Neutrophil (primary cell): ENCODE results near the gene ATXN1L.

Experiments
- H3K27ac ChIP-seq: fragments of 200-600 bp; sonication (generic); 2 replicates; pipeline ENCODE4 v1.5.1; 2016; ENCODE audit warnings: mild to moderate bottlenecking, moderate library complexity
- H3K27me3 ChIP-seq: fragments of 200-600 bp; sonication (generic); 2 replicates; pipeline ENCODE4 v1.6.0; 2016; ENCODE audit warnings: mild to moderate bottlenecking
- H3K36me3 ChIP-seq: fragments of 200-600 bp; sonication (generic); 2 replicates; pipeline ENCODE4 v1.5.1; 2017
- H3K4me1 ChIP-seq, 2 experiments: fragments of 200-600 bp in 1 of 2; sonication (generic) in 1 of 2; 1 replicate in 1 of 2; 2 replicates in 1 of 2; pipeline versions ENCODE4 v1.5.1 to v1.6.1; 2013 to 2016; ENCODE audit warnings: low read depth in 1 of 2, low read length in 1 of 2, mild to moderate bottlenecking in 1 of 2, moderate library complexity in 1 of 2; ENCODE audit not compliant: control insufficient read depth in 1 of 2, insufficient read depth in 1 of 2
- H3K4me3 ChIP-seq, 2 experiments: fragments of 200-600 bp in 1 of 2; sonication (generic) in 1 of 2; 1 replicate in 1 of 2; 2 replicates in 1 of 2; pipeline ENCODE4 v1.5.1; 2013 to 2016; ENCODE audit warnings: low read depth in 1 of 2, low read length in 1 of 2, mild to moderate bottlenecking in 1 of 2, moderate library complexity in 1 of 2
- H3K9me3 ChIP-seq: fragments of 200-600 bp; sonication (generic); 2 replicates; pipeline ENCODE4 v1.5.1; 2016
- TF ChIP-seq, protein P1 (sequence below): fragments of 200-600 bp; sonication (generic); IDR thresholded peaks from 2 replicates; pipeline ENCODE4 v1.5.1; 2016; ENCODE audit warnings: antibody characterized with exemption

The ATXN1L gene

GRCh38 chr16:71848622-71849021 lies 2.8 kb downstream of the ATXN1L start:
- TF ChIP-seq, protein P1, sequence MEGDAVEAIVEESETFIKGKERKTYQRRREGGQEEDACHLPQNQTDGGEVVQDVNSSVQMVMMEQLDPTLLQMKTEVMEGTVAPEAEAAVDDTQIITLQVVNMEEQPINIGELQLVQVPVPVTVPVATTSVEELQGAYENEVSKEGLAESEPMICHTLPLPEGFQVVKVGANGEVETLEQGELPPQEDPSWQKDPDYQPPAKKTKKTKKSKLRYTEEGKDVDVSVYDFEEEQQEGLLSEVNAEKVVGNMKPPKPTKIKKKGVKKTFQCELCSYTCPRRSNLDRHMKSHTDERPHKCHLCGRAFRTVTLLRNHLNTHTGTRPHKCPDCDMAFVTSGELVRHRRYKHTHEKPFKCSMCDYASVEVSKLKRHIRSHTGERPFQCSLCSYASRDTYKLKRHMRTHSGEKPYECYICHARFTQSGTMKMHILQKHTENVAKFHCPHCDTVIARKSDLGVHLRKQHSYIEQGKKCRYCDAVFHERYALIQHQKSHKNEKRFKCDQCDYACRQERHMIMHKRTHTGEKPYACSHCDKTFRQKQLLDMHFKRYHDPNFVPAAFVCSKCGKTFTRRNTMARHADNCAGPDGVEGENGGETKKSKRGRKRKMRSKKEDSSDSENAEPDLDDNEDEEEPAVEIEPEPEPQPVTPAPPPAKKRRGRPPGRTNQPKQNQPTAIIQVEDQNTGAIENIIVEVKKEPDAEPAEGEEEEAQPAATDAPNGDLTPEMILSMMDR, result no peak
- no peak overlapping the region for H3K4me3 ChIP-seq
- H3K36me3 ChIP-seq, result peaks cover 59% of the 10 kb centered on the region
- peaks cover 13 to 19% of the 10 kb centered on the region in 2 experiments for H3K4me1 ChIP-seq
- H3K27ac ChIP-seq, result no peak overlapping the region
- no peaks in the 10 kb centered on the region for H3K9me3 ChIP-seq
- no peaks in the 10 kb centered on the region for H3K27me3 ChIP-seq

DNA sequence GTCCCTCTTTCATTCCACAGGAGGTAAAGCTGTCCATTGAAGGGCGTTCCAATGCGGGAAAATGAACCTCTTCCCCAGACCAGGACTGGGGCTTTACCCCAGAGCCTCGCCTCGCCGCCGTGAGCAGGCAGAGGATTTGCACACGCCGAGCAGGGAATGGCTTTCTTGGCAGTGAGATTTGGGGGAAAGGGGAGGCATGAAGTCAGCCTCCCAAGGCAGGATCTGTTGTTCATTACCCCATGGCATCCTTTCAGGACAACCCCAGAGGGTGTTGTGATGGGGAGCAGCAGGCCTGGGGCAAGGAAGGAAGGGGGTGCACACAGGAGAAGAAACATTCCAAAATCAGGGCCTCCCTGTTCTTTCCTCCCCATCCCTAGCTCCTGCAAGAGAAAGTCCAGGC lies 6.0 kb downstream of the ATXN1L start:
- peaks cover 5 to 9% of the 10 kb centered on the region in 2 experiments for H3K4me1 ChIP-seq
- peaks cover 78% of the 10 kb centered on the region for H3K36me3 ChIP-seq
- TF ChIP-seq, protein P1, result no peak

DNA sequence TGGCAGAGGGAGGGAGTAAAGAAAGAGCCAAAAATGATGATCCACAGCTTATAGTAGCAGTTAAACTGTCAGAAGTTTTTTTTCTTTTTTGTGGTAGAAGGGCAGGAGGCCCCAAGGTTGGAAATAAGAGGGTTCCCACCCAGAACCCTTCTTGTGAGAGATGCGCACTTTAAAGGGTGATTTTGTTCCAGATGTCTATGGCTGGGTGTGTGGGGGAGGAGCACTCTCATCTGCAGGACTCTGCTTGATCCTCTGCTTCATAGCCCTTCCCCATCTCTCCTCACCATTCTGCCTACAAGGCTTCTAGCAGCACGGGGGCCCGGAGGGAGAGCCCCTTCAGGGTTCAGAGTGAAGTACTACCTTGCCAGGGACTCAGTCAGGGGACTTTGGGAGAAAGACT lies 6.4 kb downstream of the ATXN1L start:
- peaks cover under 1 to 4% of the 10 kb centered on the region in 2 experiments for H3K4me1 ChIP-seq
- H3K4me3 ChIP-seq, result no peak overlapping the region
- no peaks in the 10 kb centered on the region for H3K9me3 ChIP-seq
- no peaks in the 10 kb centered on the region for H3K27me3 ChIP-seq
- no peak overlapping the region for H3K27ac ChIP-seq
- H3K36me3 ChIP-seq, result peaks cover 78% of the 10 kb centered on the region
- TF ChIP-seq, protein P1, result no peak

More for the DNA sequence above, 6.0 kb downstream of the ATXN1L start:
- H3K4me3 ChIP-seq, result no peak overlapping the region
- H3K9me3 ChIP-seq, result no peaks in the 10 kb centered on the region
- no peak overlapping the region for H3K27ac ChIP-seq
- no peaks in the 10 kb centered on the region for H3K27me3 ChIP-seq

- Histone ChIP-seq H3K4me3 (no peak overlapping the region), H3K4me1 (peaks cover 0 to under 1% of the 10 kb centered on the region in 2 experiments), H3K36me3 (peaks cover 79% of the 10 kb centered on the region), H3K27ac (no peak overlapping the region), H3K27me3 (no peaks in the 10 kb centered on the region), H3K9me3 (no peaks in the 10 kb centered on the region)
- TF ChIP-seq, protein P1, result no peak
Measured at GRCh38 chr16:71852561-71852960, 6.8 kb downstream of the ATXN1L start.

DNA sequence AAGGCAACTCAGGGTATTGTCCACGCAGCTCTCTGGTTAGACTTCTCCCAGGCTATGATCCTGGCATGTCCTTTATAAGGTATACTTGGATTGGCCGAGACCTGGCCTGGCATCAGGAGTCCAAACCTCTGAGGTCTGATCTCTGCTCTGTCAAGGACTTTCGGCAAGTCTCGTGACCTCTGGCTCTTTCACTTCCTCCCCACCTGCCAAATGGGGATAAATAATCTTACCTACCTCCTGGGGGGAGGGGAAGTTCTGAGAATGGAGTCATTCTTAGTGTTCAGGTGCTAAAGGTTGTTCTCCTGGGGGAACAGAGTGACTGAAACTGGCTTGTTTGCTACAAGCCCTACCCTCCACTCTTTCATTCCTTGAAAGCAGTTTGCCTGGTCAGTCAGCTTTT lies 7.6 kb downstream of the ATXN1L start:
- TF ChIP-seq, protein P1, result no peak
- no peak overlapping the region for H3K27ac ChIP-seq
- no peaks in the 10 kb centered on the region for H3K4me1 ChIP-seq
- no peaks in the 10 kb centered on the region for H3K27me3 ChIP-seq
- H3K9me3 ChIP-seq, result no peaks in the 10 kb centered on the region
- peaks cover 81% of the 10 kb centered on the region for H3K36me3 ChIP-seq
- H3K4me3 ChIP-seq, result no peak overlapping the region

DNA sequence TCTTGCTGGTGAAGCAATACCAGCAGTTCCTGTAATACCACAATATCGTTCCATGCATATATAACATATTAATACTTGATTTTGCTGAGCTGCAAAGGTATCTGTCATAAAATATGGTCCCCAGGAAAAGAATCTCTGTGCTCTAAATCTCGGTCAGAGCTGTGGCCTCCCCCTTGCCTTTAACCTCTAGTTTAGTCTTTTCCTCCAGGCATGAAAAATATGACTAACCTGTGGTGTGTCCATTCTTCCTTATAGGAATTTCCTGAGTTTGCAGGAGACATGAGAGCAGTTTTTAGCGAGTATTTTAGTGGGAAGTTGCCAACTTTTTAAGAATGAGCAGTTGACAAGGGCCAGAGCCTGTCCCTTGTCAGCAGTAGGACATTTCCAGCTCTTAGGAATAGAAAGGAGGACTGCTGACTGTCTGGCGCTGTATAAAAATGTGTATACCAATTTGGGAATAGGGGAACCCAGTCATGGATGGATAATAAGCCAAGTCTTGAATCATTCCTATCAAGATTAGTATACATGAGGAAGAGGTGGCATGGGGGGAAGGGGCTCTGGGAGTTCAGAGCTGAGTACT lies 8.7 kb downstream of the ATXN1L start:
- Histone ChIP-seq H3K4me3 (no peak overlapping the region), H3K27me3 (no peaks in the 10 kb centered on the region), H3K4me1 (no peaks in the 10 kb centered on the region), H3K9me3 (no peaks in the 10 kb centered on the region), H3K36me3 (peaks cover 81% of the 10 kb centered on the region), H3K27ac (no peak overlapping the region)
- TF ChIP-seq, protein P1, result no peak
